Stimulated activated CD4-positive, alpha-beta T cell treated with anti-CD3 and anti-CD28 coated beads, Interleukin-4, amount 100 ng/mL, for 4 hours (primary cell): ENCODE measurements around the gene PLK5.

Experiments used
- DNase-seq, 2 experiments: peaks; one replicate each; pipeline ENCODE4 v3.0.0-alpha.2; 2020

The PLK5 gene

DNA sequence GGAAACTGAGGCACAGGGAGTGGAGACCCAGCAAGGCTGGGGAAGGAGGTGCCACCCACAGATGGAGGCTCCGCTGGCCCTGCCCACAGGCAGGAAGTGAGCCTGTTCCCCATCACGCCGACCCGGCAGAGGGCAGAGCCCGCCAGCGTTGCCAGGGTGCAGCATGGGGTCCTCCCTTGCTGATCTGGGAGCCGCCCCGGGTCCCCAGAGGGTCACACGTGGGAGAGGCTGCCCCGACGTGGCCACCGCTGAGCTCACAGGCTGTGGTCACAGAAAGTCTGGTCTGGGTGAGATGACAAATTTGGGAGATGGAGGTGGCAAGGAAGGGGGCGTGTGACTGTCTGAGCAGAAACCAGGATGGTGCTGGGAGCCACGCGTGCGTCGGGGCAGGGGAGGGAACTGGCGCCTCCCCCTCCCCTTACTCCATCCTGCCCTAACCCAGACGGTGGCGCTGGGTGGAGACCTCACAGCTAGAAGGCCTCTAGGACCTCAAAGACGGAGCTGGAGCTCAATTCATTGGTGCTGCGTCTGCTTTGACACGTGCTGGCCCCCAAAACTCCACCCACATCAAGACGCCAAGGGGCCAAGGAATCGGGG lies 36.5 kb downstream of the PLK5 start:
- no peak for DNase-seq

GRCh38 chr19:1561236-1561842 lies 37.5 kb downstream of the PLK5 start:
- DNase-seq, result no peak

DNA sequence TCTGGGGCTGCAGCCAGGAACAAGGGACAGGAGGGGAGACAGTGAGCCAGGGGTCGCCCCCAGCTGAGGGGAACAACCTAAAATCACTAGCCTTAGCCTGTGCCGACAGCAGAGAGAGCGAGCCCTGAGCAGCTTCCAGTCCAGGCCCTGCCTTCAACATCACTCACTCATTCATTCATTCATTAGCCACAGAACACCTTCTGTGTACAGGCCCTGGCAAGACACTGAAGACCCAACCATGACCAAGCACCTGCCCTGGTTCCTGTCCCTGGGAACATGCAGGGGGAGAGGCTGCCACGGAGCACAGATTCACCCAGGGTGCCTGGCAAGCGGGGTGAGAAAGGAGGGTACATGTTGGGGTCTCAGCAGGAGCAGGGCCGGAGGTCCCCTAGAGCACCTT lies 39.4 kb downstream of the PLK5 start:
- no peak for DNase-seq

GRCh38 chr19:1566392-1567115 lies 42.7 kb downstream of the PLK5 start:
- no peak for DNase-seq

GRCh38 chr19:1567116-1567847 lies 43.4 kb downstream of the PLK5 start:
- DNase-seq, result no peak

DNA sequence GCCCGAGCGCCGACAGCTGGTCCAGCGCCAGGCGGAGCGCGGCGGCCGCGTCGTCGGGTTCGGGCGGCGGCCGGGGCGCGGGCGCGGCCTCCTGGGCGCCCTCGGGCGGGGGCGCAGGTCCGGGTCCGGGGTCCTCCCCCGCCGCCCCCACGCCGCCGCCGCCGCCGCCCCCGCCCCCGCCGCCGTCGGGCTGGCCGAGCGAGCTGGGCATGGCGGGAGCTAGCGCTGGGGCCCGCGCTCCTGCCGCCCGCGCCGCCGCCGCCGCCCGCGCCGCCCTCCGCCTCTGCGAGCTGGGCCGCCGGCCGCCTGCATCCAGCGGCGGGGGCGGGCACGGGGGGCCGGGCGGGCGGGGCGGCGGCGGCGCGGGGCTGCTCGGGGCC lies 44.0 kb downstream of the PLK5 start:
- no peak for DNase-seq

GRCh38 chr19:1568320-1569019 lies 44.6 kb downstream of the PLK5 start, which contains the start of gene MEX3D:
Gene MEX3D (minus strand): TSS chr19:1568325. CDS start chr19:1568058, 267 bp downstream.
- peak; percentile 75 to 88 for DNase-seq

DNA sequence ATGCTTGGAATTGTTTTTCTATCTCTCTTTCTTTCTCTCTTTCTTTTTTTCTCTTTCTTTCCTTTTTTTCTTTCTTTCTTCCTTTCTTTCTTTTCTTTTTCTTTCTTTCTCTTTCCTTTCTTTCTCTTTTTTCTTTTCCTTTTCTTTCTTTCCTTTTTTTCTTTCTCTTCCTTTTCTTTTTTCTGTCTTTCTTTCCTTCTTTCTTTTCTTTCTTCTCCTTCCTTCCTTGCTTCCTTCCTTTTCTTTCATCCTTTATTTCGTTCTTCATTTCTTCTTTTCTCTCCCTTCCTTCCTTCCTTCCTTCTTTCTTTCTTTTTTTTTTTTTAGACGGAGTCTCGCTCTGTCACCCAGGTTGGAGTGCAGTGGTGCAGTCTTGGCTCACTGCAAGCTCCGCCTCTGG lies 46.1 kb downstream of the PLK5 start:
- DNase-seq, result no peak

DNA sequence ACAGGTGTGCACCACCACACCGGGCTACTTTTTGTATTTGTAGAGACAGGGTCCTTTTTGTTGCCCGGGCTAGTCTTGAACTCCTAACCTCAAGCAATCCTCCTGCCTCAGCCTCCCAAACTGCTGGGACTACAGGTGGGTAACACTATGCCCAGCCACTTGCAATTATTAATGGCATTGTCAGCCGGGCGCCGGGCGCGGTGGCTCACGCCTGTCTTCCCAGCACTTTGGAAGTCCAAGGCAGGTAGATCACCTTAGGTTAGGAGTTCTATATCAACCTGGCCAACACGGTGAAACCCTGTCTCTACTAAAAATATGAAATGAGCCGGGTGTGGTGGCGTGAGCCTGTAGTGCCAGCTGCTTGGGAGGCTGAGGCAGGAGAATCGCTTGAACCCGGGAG lies 47.0 kb downstream of the PLK5 start:
- no peak for DNase-seq

DNA sequence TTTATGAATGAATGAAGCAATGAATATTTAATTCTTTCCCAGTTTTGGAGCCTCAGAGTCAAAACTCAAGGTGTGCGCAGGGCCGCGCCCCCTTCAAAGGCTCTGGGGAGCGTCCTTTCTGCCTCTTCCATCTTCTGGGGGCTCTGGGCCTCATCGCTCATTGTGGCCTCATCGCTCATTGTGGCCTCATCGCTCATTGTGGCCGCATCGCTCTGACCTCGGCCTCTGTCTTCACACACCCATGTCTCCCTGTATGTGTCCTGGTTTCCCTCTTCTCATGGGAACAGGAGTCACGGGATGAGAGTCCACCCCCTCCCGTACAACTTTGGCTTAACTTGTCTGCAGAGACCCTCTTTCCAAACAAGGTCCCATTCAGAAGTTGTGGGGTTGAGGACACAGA lies 47.5 kb downstream of the PLK5 start:
- no peak for DNase-seq

DNA sequence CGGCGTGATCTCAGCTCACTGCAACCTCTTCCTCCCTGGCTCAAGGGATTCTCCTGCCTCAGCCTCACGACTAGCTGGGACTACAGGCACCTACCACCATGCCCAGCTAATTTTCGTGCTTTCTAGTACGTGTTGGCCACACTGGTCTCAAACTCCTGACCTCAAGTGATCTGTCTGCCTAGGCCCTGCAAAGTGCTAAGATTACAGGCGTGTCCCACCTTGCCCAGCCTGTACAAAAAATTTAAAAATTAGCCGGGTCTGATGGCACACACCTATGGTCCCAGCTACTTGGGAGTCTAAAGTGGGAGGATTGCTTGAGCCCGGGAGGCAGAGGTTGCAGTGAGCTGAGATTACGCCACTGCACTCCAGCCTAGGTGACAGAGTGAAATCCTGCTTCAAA lies 48.9 kb downstream of the PLK5 start:
- no peak for DNase-seq

GRCh38 chr19:1574354-1575136 lies 50.7 kb downstream of the PLK5 start:
- DNase-seq, result no peak

DNA sequence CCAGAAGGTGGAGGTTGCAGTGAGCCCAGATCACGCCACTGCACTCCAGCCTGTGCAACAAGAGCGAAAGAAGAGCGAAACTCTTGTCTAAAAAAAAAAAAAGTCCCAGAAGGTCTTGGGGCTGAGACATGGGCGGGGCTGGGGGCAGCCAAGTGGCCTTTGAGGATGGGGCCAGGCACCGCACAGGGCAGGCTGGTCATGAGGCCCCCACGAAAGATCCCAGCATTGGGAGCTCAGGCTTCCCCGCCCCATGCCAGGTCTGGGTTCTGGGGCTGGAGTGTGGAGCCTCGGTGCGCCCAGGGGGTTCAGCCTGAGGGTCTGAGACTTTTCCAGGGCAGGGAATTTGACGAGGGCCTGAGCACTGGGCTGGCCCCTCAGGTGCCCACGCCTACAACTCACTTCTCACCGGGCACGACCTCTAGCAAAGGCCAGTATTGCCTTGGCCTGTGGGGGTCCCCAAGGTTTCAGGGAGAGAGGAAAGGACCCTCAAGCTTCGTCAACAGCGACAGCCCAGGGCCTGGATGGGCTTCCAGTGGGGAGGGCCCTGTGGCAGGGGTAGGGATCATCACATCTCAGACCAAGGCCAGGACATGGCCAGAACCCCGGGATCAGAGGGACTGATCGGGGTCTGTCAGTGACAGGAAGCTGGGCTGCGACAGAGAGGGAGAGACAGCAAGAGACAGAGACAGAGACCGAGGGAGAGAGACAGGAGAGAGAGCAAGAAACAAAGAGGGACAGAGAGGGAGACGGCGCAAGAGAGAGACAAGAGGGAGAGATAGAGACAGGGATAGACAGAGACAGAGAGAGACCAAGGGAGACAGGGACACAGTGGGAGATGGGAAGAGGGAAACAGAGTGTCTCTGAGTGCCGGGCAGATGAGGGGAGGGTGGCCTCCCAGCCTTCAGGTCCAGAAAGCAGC lies 51.7 kb downstream of the PLK5 start:
- DNase-seq, result no peak

DNA sequence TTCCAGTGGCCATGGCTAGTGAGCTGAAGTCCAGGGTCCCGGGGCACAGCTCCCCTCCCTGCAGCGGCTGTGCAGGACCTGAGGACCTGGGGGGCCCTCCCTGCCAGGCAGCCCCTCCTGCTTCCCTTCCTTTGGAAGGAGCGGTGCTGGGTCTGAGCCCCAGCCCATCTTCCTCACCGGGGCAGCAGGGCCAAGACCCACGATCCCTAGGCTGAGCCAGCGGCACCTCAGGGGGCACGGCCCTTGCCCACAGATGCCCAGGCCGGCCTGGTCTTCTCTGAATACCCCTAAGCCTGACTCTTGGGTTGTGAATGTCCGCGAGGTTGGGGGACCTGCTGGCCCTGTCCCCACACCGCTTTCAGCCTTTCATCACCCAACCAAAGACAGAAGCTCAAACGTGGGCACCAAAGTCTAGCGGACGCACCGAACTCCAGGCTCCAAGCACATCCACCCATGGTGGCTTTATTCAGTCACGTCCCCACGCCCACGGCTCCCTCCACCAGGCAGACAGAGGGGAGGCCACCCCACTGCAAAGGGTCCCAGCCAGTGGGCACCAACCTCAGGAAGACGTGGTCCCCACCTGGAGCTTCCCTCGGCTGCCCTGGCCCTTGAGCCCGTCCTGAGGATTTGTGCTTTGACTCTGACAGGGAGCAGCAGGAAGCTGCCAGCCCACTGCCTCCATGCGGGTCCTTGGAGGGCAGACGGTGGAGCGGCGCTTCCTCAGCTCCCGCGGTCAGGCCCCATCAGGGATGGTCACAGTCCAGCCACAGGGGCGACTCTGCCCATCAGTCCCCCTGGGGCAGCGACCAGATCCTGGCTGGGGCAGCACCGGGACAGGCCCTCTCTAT lies 52.6 kb downstream of the PLK5 start:
- DNase-seq, result no peak

GRCh38 chr19:1577090-1577928 lies 53.4 kb downstream of the PLK5 start:
- no peak for DNase-seq

- no peak for DNase-seq
Observed at GRCh38 chr19:1577929-1578618, 54.2 kb downstream of the PLK5 start.

GRCh38 chr19:1579222-1579621 lies 55.3 kb downstream of the PLK5 start:
- DNase-seq, result no peak

DNA sequence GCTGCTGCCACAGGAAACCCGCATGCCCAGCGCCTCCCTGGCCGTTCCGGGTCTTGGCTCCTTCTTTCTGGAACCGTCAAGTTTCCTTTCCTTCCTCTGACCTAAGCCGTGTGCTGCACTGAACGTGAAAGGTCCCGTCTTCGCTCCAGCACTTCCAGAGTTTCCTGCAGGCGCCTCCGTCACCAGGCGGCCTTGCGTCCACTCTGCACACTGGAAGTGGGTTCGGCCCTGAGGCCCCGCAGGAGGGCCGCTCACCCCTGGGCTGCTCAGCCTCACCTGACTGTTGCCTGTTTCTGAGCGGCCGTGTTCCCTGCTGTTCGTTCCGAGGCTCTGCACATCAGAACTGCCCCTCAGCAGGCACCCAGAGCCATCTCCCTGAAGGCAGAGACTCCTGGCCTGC lies 56.5 kb downstream of the PLK5 start:
- DNase-seq, result no peak

DNA sequence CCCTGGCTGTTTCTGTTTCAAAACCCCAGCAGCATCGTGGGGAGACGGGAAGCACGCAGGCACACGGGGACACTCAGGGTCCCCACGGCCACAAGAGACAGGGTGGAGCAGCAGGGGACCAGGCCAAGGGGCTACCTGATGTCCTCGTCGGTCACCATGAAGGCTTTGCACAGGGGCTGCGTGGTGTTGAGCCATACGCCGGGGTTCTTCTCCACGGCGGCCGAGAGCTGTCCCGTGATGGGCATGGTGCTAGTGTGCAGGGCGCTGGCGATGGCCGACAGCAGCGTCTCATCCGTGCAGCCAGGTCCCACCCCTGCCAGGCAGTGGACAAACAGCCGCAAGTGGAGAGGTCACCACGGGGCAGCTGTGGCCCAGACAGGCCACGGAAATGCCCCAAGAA lies 57.1 kb downstream of the PLK5 start:
- no peak for DNase-seq
